GM12878 (cell line): ENCODE data around the gene ESPNL. TPM values are rescaled to one million over a fixed set of nuclear protein-coding genes. Genes with fewer than 3 reads are reported as not detected.

ENCODE experiments used
- ATAC-seq: fragments of 200-7000 bp; cut with Tn5 transposase; 3 replicates; pipeline ENCODE4 v1.9.1; 2020; ENCODE audit warnings: mild to moderate bottlenecking, moderate library complexity
- BruUV-seq: library from RNA; stranded (reverse); fragments of 400-500 nt; replicated peaks from 2 replicates; lab custom pipeline; 2021; lab: Mats Ljungman, UMichigan
- CTCF ChIA-PET: fragments of 300-600 bp; sonication (Branson Sonifier 250); formaldehyde crosslinking; extraction: SDS; loops from one replicate; lab custom pipeline; 2021; ENCODE audit warnings: inconsistent platforms; lab: Yijun Ruan, JAX
- POLR2A ChIA-PET: fragments of 350-600 bp; formaldehyde crosslinking; extraction: SDS; loops from one replicate; lab custom pipeline; 2021; ENCODE audit warnings: inconsistent platforms; lab: Charles Lee
- RAD21 ChIA-PET: fragments of 300-600 bp; sonication (Branson Sonifier 250); formaldehyde crosslinking; loops from one replicate; lab custom pipeline; 2023; ENCODE audit warnings: antibody characterized with exemption; ENCODE audit not compliant: unreplicated experiment; lab: Charles Lee
- SMC1A ChIA-PET: fragments of 300-600 bp; sonication (Branson Sonifier 250); formaldehyde crosslinking; loops from one replicate; lab custom pipeline; 2023; ENCODE audit not compliant: unreplicated experiment, uncharacterized antibody; lab: Charles Lee
- DNase-seq: peaks from one replicate; pipeline ENCODE4 v3.0.0-alpha.2; 2011; ENCODE audit warnings: low read depth, low spot score
- FAIRE-seq: peaks from 3 replicates; lab custom pipeline; 2011; peaks lifted over from hg19 to GRCh38; lab: Jason Lieb, UNC
- H2AFZ ChIP-seq: 2 replicates; pipeline ENCODE4 v1.6.0; 2011; ENCODE audit warnings: low read depth, low read length, control low read depth; ENCODE audit not compliant: control insufficient read depth
- H3K27ac ChIP-seq: 2 replicates; pipeline ENCODE4 v1.5.1; 2011; ENCODE audit warnings: control low read depth; ENCODE audit not compliant: control insufficient read depth, insufficient read depth
- H3K27me3 ChIP-seq, 2 experiments: replicated peaks in 1 of 2; 2 replicates each; pipeline versions ENCODE4 v1.6.0 to v1.6.1; 2011; ENCODE audit warnings: low read length in 1 of 2; ENCODE audit not compliant: control insufficient read depth in 2 of 2, insufficient read depth in 2 of 2
- H3K36me3 ChIP-seq, 2 experiments: 2 replicates each; pipeline ENCODE4 v1.5.1; 2011; ENCODE audit warnings: low read length in 1 of 2; ENCODE audit not compliant: control insufficient read depth in 2 of 2, insufficient read depth in 2 of 2
- H3K4me1 ChIP-seq: 2 replicates; pipeline ENCODE4 v1.6.1; 2011; ENCODE audit warnings: mild to moderate bottlenecking, low read length, moderate library complexity, mixed read lengths; ENCODE audit not compliant: control insufficient read depth, insufficient read depth
- H3K4me2 ChIP-seq: 2 replicates; pipeline ENCODE4 v1.6.0; 2011; ENCODE audit warnings: control low read depth; ENCODE audit not compliant: control insufficient read depth, insufficient read depth
- H3K4me3 ChIP-seq: fragments of 200-600 bp; sonication (generic); 2 replicates; pipeline ENCODE4 v1.5.1; 2016
- H3K79me2 ChIP-seq: 2 replicates; pipeline ENCODE4 v1.6.0; 2011; ENCODE audit warnings: low read length; ENCODE audit not compliant: control insufficient read depth, insufficient read depth
- H3K9ac ChIP-seq: 2 replicates; pipeline ENCODE4 v1.8.0; 2011; ENCODE audit warnings: low read length, control low read depth, mixed read lengths; ENCODE audit not compliant: control insufficient read depth, insufficient read depth
- H3K9me3 ChIP-seq: replicated peaks from 3 replicates; pipeline ENCODE4 v1.5.1; 2011; ENCODE audit warnings: mild to moderate bottlenecking, low read length; ENCODE audit not compliant: control insufficient read depth, insufficient read depth
- H4K20me1 ChIP-seq: 2 replicates; pipeline ENCODE4 v1.6.0; 2011; ENCODE audit not compliant: control insufficient read depth, insufficient read depth
- BCL11A ChIP-seq: IDR thresholded peaks from 2 replicates; pipeline ENCODE4 v1.6.1; 2011; ENCODE audit warnings: low read depth, low read length
- BMI1 ChIP-seq: fragments of 450-650 bp; IDR thresholded peaks from 2 replicates; pipeline ENCODE4 v1.6.1; 2016; ENCODE audit warnings: mild to moderate bottlenecking, moderate library complexity, borderline replicate concordance
- CEBPZ ChIP-seq: fragments of 150-350 bp; IDR thresholded peaks from 2 replicates; pipeline ENCODE4 v1.6.1; 2016; ENCODE audit warnings: low read depth, low read length
- GABPA ChIP-seq: IDR thresholded peaks from 2 replicates; pipeline ENCODE4 v1.6.1; 2014; ENCODE audit warnings: antibody characterized with exemption, low read depth, mild to moderate bottlenecking, inconsistent platforms
- MYC ChIP-seq: IDR thresholded peaks from 2 replicates; pipeline ENCODE4 v1.6.1; 2011; ENCODE audit warnings: mild to moderate bottlenecking, low read length, moderate library complexity, inconsistent platforms; ENCODE audit not compliant: insufficient read depth, insufficient replicate concordance, insufficient read length, severe bottlenecking
- POLR2AphosphoS2 ChIP-seq: IDR thresholded peaks from 2 replicates; pipeline ENCODE4 v1.6.1; 2011; ENCODE audit warnings: low read depth, mild to moderate bottlenecking, low read length, improper control_type of control experiment, moderate library complexity
- SMAD5 ChIP-seq: IDR thresholded peaks from 2 replicates; pipeline ENCODE4 v1.6.1; 2016; ENCODE audit warnings: antibody characterized with exemption, low read depth
- SPI1 ChIP-seq: IDR thresholded peaks from 2 replicates; pipeline ENCODE4 v1.6.1; 2011; ENCODE audit warnings: low read depth, mild to moderate bottlenecking, low read length, moderate library complexity, borderline replicate concordance; ENCODE audit not compliant: insufficient read depth
- ZNF274 ChIP-seq: IDR thresholded peaks from one replicate; pipeline ENCODE4 v1.8.0; 2011; ENCODE audit not compliant: insufficient read length, insufficient read depth
- WGBS: methylation state at CpG from one replicate; pipeline ENCODE4 v1.1.6; 2016; ENCODE audit warnings: low lambda C conversion rate; ENCODE audit not compliant: insufficient replicate concordance, insufficient coverage; ENCODE audit errors: missing lambda C conversion rate; 5-methylcytosine and 5-hydroxymethylcytosine counted together
- in situ Hi-C: fragments of 300-500 bp; cut with MboI; formaldehyde crosslinking; loops from 9 replicates; pipeline ENCODE4 v1.14.3; 2018; ENCODE audit warnings: mixed read lengths
- intact Hi-C: fragments of 100-400 bp; cut with micrococcal nuclease; formaldehyde crosslinking; loops from one replicate; pipeline ENCODE4 v1.14.2; 2022; ENCODE audit not compliant: unreplicated experiment
- polyA plus RNA-seq, 11 experiments: library from polyadenylated mRNA; depleted of rRNA in 4 of 11; unstranded in 6 of 11; stranded (reverse) in 5 of 11; fragments of >200 nt; fragmentation: Nextera tagmentation in 4 of 11; fragmentation: Illumina TruSeq in 1 of 11; extraction: Ambion mirVana in 4 of 11; extraction: Trizol in 1 of 11; gene quantifications; 1 replicate in 1 of 11; 2 replicates in 10 of 11; pipeline versions ENCODE4 v1.2.1 to v1.2.3, GENCODE V29; 2011 to 2016; ENCODE audit warnings: inconsistent platforms in 2 of 11, missing spikeins in 2 of 11, low read depth in 1 of 11
- total RNA-seq, 4 experiments: library from RNA; depleted of rRNA in 3 of 4; stranded (reverse); fragments of >200 nt in 3 of 4; fragmentation: Illumina TruSeq in 1 of 4; extraction: Trizol in 1 of 4; gene quantifications; 2 replicates each; pipeline versions ENCODE4 v1.2.1 to v1.2.3, GENCODE V29; 2013 to 2021

The ESPNL gene
- total and polyA plus RNA-seq, 10 of the 15 experiments (the other 5 are each of a cell fraction or from before 2014, with no cell fraction given) = 0.05 to 0.94 (median 0.36) TPM; not detected in 3

GRCh38 chr2:238169708-238170251, 69.6 kb downstream of the ESPNL start:
- in situ Hi-C loops = no loop called here
- ChIA-PET SMC1A (interaction anchor here (1.0 kb wide), 1 partner anchor 96 kb away, joined by 3 read pairs; no protein-coding TSS in a partner anchor), CTCF (interaction anchor here (0.8 to 1.0 kb wide), 3 partner anchors 61 to 201 kb away, joined by 3 read pairs; no protein-coding TSS in a partner anchor), RAD21 (no interaction called here), POLR2A (no interaction called here)
- no peaks in the 10 kb centered on the region for H3K79me2 ChIP-seq
- FAIRE-seq (no peak), DNase-seq (no peak), ATAC-seq (no peak)
- H3K9ac ChIP-seq = no peak overlapping the region
- peaks cover 7 to 23% of the 10 kb centered on the region in 2 experiments for H3K36me3 ChIP-seq
- H3K9me3 ChIP-seq = no peaks in the 10 kb centered on the region
- intact Hi-C loops = no loop called here
- no peak overlapping the region for H3K4me2 ChIP-seq
- no peak overlapping the region for H3K4me3 ChIP-seq
- no TSS peak for BruUV-seq
- H3K27me3 ChIP-seq = no peaks in the 10 kb centered on the region
- H2AFZ ChIP-seq = no peak overlapping the region
- WGBS = 80% methylated on average over 5 of the region's 5 CpGs
- H4K20me1 ChIP-seq = no peaks in the 10 kb centered on the region; the same call in 1 of the 2 replicates
- H3K4me1 ChIP-seq = no peaks in the 10 kb centered on the region
- H3K27ac ChIP-seq = no peak overlapping the region
- TF ChIP-seq CEBPZ (no peak), SMAD5 (no peak), GABPA (no peak), BMI1 (no peak), POLR2AphosphoS2 (no peak), MYC (no peak), SPI1 (no peak), ZNF274 (no peak), BCL11A (no peak)
